ENCODE measurements around the gene EXOC6B. TPM values are rescaled to one million over a fixed set of nuclear protein-coding genes. Genes with fewer than 3 reads are reported as not detected.
A peak's percentile ranks its signal among the peaks of the same experiment; 100 is the strongest.

Gene EXOC6B
- total RNA-seq, result 24.1 and 43.5 TPM in 2 replicates

DNA sequence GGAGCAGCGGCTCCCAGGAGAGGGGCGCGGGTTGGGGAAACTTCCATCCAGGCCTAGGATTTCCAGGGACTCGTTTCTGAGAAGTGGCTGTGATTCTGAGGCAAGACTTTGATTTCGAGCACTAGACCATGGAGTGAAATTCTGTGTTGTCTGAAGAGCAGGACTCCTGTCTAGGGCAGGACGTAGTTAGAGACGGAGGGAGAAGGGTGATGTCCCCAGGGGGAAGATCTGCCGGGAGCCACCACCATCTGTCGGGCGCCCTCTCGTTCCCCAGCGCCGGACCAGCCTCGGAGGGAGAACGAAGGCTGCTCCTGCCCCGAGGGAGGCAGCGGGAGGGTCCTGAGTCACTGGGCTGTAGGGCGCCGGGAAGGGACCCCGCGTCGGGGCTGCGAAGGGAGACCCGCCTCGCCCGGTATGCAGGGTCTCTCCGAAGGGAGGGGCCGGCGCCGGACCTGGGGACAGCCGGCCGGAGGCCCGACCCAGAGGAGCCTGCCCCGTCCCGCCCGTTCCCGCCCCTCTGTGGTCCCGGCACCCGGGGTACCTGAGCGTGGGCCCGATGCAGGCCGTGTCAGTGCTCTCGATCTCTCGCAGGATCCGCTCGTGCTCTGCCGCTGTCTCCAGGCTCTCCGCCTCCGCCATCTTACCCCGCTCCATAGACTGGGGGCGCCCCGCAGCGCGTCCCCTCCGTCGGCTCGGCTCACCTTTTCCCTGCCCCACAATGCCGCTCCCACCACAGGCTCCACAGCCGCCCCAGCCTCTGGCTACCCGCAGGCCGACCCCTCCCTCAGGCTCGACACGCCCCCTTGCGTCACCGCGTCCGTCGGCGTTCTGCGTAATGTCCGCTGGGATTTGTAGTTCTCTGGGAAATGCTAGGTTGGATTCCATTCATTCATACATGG, at the start of gene EXOC6B:
Gene EXOC6B, minus strand, starts transcription at position 777 of the 899 bp plus-strand sequence.
- peak; percentile 64 for DNase-seq (ENCODE audit: low read depth, low spot score)

DNA sequence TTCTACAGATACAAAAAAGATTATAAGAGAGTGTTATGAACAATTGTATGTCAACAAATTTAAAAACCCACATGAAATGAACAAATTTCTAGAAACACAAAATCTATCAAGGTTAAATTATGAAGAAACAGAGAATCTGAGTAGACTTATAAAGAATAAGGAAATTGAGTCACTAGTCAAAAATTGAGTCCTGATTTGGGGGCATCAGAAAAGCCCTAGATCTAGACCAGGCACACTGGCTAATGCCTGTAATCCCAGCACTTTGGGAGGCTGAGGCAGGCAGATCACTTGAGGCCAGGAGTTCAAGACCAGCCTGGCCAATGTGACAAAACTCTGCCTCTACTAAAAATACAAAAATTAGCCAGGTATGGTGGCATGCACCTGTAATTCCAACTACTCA, 46.0 kb upstream of the EXOC6B start:
- DNase-seq (ENCODE audit: low read depth, low spot score), result no peak

DNA sequence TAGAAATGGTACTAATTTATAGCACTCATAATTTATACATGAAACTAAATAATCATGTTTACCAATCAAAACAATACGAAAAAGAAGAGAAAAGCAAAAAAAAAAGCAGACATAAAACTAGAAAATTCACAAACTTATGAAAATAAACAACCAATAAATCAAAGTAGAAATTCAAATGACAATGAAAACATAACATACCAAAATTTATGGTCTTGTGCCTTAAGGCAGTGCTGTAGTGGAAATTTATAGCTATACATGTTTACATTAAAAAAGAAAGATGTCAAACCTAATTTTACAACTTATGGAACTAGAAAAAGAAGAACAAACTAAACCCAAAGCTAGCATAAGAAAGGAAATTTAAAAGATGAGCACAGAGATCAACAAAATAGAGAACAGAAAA, 45.2 kb upstream of the EXOC6B start:
- no peak for DNase-seq (ENCODE audit: low read depth, low spot score)

DNA sequence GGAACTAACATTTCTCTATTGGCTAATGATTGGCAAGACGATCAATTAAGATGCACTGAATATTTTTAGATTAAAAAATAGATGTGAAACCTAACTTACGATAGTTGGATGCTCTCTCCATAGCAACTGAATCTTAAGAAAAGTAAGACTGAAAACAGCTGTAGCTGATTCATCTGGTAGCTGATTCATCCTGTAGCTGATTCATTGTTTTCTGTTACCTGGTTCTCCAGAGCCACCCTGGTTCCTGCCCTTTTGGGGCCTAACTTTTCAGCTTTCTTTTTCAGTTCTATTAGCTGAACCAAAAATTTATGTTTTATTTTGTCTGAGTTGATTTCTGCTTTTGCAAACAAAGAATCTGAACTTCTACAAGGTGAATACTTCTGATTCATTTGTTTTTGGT, 38.7 kb upstream of the EXOC6B start:
- no peak for DNase-seq (ENCODE audit: low read depth, low spot score)

DNA sequence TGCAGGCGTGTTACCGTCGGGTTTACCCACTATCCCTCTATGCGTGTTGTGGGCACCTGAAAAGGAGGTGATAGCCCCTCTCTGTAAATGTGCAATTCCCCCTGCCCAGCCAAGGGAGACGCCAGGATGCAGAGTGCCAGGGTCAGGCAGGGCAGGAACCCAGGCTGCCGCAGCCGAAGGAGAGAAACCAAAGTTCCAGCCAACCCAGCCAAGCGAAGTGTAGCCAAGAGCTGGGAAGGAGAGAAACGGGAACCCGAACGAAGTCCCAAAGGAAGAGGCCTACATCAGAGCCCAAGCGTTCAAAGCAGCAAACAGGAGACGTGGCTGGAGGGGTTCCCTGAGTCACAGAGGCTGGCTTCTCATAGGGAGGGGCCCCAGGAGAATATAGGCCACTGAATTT, 37.2 kb upstream of the EXOC6B start:
- no peak for DNase-seq (ENCODE audit: low read depth, low spot score)

DNA sequence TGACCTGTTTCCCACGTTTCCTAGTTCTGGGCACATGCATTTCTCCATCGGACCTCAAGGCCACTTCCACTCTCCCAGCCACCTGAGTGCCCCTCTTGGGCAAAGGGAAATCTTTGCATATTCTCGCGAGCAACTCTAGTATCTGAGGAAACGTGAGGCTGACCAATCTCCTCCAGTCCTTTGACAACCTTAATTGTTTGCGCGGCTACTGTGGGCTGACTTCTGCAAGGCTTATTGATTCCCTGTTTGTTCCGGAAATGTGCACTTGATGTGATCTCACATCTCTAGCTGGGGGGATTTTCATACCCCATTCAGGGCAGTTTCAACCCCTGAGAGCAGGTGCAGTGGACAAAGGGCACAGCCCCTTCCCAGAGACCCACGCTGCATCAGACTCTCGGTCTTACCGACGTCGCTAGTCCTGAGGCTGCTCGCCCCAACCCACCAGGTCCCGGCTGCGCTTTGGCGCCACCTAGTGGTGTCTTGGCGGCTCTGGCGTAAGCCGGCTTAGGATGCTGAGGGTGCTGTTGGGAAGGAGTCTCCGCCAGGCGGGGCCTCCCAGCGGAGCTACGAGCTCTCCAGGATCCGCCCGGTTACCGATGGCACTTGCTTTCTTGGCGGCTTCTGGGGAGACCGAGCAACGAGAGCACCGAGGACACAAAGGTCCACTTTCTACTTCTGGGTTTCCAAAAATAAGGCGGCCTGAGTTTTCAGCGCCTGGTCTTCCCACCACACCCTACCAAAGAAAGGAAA, 36.6 kb upstream of the EXOC6B start:
- peak; percentile 69 for DNase-seq (ENCODE audit: low read depth, low spot score)

DNA sequence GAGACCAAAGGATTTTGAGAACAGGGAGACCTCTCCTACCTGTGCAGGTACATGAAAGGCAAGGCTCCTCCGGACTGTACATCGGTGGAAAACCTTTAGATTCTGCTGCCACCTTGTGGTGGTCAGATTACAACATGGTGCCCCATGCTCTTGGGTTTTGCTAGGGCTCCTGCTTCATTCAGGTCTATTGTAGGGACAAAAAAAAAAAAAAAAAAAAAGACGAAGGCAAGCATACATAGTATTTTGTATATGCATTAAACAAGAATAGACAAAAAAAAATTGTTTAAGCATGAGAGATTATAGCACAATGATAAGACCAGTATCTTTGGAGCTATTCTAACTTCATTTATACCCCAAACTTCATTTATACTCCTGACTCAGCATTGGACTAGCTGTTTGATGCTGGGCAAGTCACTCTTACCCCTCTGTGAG, 34.0 kb upstream of the EXOC6B start:
- DNase-seq (ENCODE audit: low read depth, low spot score), result peak; percentile 13

DNA sequence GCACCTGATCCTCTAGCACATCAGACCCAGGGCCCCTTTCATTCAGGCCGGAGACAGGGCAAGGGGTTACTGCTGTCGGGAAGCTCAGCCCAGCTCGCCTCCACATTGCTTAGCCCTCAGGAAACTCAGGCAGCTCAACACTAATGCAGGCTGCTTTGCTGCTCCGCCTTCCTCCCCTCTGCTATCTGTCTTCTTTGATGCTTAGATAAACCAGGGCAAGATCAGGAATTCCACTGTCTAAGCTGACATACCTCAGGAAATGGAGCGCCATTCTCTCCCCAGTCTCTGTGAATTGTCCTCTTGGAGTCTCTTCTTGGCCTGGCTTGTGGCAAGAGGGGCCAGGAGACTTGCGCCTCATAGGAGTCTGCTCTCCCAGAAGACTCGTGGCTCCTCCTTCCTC, 25.5 kb upstream of the EXOC6B start:
- no peak for DNase-seq (ENCODE audit: low read depth, low spot score)

DNA sequence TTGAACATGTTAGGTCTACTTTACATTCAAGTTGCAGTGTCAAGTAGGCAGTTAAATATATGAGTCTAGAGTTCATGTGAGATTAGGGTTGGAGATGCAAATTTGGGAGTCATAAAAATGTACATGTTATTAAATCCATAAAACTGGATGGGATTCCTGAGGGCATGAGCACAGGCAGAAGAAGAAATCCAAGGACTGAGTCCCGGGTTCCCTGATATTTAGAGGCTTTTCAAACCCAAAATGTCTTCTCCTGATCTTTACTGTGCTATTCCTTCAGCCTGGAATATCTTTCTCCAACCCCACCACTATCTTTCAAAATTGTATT, 23.3 kb upstream of the EXOC6B start:
- DNase-seq (ENCODE audit: low read depth, low spot score), result no peak

DNA sequence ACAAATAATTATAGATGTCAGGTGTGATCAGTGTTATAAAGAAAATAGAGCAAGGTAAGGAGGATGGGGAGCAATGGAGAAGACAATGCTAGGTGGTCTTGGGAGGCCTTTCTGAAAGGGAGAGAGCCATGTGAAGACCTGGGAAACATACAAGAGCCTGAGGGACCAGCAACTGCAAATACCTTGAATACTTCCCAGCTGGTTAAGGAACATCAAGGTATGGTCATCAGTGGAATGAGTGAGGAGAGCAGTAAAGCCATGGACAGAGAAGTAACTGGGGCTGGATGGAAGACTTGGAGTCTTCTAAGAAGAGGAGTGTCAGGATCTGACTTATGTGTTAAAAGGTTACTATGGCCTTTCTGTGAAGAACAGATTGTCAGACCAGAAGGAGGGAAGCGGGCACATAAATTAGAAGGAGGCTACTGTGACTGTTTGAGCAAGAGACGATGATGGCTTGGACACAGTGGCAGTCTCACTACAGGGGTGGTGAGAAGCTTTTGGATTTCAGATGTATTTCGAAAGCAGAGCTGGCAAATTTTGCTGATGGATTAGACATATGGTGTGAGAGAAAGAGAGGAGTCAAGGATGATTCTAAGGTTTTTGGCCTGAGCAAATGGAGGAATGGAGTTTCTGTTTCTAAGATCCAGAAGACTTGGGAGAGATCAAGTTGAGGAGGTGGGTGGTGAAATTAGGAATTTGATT, 22.8 kb upstream of the EXOC6B start:
- no peak for DNase-seq (ENCODE audit: low read depth, low spot score)

DNA sequence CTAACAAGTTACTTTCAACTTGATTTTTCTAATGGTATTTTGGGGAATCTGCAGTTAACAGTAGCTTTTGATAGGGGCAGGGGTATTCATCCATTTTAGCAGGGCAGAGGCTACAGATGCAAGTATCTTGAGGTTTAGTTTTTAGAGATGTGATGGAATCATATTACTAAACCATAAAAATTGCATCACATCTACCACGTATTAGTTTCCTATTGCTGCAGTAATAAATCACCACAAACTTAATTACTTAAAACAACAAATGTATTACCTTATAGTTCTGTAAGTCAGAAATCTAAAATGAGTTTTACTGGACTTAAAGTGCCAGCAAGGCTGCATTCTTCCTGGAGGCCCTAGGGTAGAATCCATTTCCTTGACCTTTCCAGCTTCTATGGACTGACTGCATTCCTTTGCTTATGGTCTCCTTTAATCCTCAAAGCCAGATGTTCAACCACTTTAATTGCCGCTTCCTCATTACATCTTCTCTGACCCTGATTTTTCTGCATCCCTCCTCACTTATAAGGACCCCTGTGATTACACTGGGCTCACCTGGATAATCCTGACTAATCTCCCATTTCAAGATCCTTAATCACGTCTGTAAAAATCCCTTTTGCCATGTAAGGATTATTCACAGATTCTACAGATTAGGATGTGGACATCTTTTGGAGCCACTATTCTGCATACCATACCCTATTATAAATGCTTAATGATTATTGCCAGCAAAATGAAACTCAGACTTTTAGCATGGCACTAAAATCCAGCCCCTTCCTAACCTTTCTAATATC, 21.9 kb upstream of the EXOC6B start:
- DNase-seq (ENCODE audit: low read depth, low spot score), result no peak

DNA sequence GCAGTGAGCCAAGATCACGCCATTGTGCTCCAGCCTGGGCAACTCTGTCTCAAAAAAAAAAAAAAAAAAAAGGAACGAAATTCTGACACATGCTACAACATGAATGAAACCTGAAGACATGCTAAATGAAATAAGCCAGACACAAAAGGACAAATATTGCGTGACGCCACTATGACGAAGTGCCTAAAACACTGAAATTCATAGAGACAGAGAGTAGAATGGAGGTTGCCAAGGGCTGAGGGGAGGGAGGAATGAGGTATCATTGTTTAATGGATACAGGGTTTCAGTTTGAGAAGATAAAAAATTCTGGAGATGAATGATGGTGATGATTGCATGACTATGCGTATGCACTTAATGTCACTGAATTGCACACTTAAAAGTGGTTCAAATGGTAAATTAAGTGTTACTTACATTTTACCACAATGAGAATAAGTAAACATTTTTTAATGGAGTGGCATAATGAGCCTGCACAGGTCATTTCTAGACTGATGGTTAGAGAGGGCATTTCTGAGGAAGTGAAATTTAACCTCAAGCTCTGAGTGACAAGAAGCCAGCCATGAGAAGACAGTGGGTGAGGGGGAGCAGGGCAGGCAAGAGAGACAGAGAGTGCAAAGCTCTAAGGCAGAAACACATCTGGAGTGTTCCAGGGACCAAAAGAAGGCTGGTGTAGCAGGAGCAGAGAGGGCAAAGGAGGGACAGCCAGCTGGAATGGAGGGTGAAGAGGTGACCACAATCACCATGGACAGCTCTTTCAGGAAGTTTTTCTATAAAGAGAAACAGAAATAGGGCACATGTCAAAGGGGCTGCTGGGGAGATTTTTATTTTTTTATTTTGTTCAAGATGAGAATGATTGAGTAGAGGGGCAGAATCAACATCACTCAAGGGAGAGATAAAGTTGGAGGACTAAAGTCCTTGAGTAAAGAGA, 20.6 kb upstream of the EXOC6B start:
- no peak for DNase-seq (ENCODE audit: low read depth, low spot score)

DNA sequence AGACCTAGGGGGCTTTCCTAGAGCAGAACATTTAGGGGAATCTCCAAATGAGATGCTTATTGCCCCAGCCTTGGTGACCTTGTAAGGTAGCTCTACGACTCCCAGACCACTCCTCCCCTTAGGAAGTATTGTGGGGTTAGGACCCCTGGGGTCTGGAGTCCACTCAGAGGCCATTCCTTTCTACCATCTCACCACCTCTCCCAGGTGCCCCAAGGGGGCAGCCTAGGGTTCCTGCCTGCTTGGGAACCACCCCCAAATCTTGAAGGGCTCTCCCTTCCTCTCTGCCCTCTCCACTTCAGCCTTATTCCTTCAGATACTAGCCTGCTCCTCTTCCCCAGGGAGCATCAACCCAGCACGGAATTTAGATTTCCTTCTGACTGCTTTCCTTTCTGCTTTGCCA, 17.5 kb upstream of the EXOC6B start:
- DNase-seq (ENCODE audit: low read depth, low spot score), result no peak

DNA sequence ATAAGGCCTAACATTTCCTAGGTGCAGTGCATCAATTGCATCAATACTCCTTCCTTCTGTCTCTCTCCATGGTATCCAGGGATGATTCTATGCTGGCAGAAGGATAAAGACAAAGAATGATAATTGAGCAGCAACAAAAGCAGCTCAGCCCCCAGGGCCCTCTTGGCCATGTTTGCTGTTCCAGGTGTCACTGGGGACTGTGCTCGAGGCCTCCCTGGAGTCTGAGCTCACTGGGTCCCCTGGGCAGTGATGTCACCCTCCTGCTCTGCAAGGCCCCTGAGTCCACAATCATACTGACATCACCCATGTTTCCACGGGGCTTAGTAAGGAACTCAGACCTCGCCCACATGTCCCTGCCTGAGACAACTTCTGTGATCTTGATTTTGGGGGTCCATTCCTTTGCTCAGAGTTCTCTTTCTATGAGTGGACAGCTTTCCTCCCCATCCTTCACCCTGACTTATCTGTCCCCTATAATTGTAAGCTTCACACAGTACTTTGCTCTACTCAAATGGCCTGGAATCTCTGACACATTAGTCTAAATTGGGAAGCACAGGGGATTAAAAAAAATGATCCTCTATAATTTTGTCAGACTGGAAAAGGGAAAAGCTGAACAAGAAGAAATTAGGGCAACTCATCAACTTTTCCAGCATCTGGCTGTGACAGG, 15.8 kb upstream of the EXOC6B start:
- no peak for DNase-seq (ENCODE audit: low read depth, low spot score)

DNA sequence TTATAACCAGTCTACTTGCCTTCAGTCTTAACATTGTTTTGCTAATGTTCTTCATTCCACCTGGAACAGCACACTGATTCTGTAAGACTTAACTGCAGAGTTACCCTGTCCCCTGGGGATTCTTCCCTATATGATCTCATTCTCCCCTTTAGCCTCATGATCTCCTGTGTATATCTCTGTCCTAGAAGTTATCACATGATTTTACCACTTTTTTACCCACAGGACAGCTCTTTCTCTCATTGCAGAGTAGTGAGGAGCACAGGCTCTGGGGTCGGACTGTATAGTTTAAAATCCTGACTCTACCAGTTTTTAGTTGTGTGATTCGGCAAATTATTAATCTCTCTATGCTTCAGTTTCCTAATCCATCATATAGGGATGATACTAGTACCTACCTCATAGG, 14.2 kb upstream of the EXOC6B start:
- no peak for DNase-seq (ENCODE audit: low read depth, low spot score)

DNA sequence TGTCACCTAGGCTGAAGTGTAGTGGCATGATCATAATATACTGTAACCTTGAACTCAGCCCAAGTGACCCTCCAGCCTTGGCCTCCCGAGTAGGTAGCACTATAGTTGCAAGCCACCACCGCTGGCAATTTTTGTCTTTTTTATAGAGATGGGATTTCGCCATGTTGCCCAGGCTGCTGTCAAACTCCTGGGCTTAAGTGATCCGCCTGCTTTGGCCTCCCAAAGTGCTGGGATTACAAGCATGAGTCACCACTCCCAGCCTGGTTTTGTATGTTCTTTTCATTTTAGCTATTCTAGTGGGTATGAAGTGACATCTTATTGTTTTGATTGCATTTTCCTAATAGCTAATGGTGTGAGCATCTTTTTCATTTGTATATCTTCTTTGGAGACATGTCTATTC, 11.3 kb upstream of the EXOC6B start:
- DNase-seq (ENCODE audit: low read depth, low spot score), result no peak

DNA sequence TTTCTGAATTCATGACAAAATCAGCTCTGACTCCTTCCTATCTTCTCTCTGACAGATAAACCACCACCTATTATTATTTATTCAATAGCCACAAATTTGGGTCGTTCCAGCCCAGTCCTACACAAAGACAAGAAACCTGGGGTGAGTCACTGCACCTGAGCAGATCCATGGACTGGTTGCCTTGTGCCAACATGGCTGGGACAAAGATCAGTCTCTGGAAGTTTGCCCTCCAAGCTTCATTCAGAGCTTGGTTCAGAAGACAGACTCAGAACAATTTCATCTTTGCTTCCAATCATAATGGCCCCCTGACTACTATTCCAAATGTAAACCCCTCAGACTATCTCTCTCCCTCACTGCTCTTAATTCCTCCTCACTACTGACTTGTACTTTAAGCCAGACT, 9.6 kb upstream of the EXOC6B start:
- DNase-seq (ENCODE audit: low read depth, low spot score), result no peak

DNA sequence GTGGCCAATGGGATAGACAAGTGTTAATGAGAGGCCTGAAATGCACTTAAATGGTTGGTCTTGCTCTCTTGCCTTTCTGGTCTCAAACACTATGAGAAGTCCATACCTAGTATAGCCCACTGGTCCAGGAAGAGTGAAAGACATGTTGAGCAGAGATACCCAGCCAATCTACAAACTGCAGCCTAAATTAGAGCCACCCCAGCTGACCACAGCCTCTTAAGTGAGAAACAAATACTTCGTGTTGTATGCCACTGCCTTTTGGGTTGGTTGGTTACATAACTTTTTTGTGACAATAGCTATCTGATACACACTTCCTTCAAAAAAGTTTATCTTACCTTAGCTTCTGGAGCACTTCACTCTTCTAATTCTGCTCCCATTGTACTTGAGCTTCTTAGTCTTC, 8.8 kb upstream of the EXOC6B start:
- DNase-seq (ENCODE audit: low read depth, low spot score), result no peak

DNA sequence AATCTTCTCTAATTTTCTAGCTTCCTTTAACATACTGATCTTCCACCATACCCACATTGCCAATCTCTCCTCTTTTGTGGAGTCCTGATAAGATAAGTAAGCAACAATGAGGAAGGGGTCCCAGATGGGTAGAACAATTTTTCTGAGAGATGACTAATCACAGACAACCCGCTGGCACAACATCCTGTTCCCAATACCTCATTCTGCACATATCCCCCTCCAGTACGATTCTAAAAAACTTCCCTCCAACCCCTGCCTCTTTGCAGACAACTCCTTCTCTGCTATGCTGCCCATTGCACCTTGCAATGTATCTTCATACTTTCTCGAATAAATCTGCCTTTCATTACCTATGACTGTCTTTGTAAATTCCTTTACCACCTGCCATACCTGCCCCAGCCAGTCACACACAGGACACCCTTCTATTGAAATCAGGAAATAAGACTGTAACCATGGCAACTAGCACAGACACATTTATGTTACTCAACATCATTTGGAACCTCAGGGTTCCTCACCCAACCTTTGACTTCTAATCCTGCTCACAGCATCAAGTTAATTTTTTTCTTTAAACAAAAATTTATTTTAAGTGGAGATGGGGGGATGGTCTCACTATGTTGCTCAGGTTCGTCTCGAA, 7.4 kb upstream of the EXOC6B start:
- no peak for DNase-seq (ENCODE audit: low read depth, low spot score)
